K562 (cell line): ENCODE results near the gene ANAPC5. TPM values are rescaled to one million over a fixed set of nuclear protein-coding genes. Genes with fewer than 3 reads are reported as not detected.

Experiments
- ARNT ChIP-seq, 2 experiments: fragments of 450-650 bp; IDR thresholded peaks; 2 replicates each; pipeline ENCODE4 v1.6.1; 2016; ENCODE audit warnings: mild to moderate bottlenecking in 1 of 2
- CC2D1A ChIP-seq: fragments of 450-650 bp; IDR thresholded peaks from 2 replicates; pipeline ENCODE4 v1.6.1; 2017; ENCODE audit warnings: mild to moderate bottlenecking
- EHMT2 ChIP-seq: fragments of 450-650 bp; IDR thresholded peaks from 2 replicates; pipeline ENCODE4 v1.6.1; 2018; ENCODE audit warnings: antibody characterized with exemption
- ETV5 ChIP-seq: sonication (generic); formaldehyde crosslinking; IDR thresholded peaks from 2 replicates; pipeline ENCODE4 v1.4.0; 2020; ENCODE audit warnings: low read depth, mild to moderate bottlenecking, missing genetic modification reagents
- HNRNPL ChIP-seq: fragments of 200-400 bp; formaldehyde crosslinking; IDR thresholded peaks from 2 replicates; pipeline ENCODE4 v1.6.1; 2017; ENCODE audit warnings: low read depth, mild to moderate bottlenecking, low read length
- KHSRP ChIP-seq: fragments of 450-650 bp; IDR thresholded peaks from 2 replicates; pipeline ENCODE4 v1.6.1; 2017
- MCM5 ChIP-seq: fragments of 450-650 bp; IDR thresholded peaks from 2 replicates; pipeline ENCODE4 v1.6.1; 2016; ENCODE audit warnings: low read depth
- MXI1 ChIP-seq: IDR thresholded peaks from 2 replicates; pipeline ENCODE4 v1.6.1; 2011; ENCODE audit warnings: low read depth, mild to moderate bottlenecking, improper control_type of control experiment, low read length
- PHF8 ChIP-seq: fragments of 200-600 bp; sonication (generic); IDR thresholded peaks from 2 replicates; pipeline ENCODE4 v1.6.1; 2012; ENCODE audit warnings: mixed run types, mild to moderate bottlenecking, inconsistent platforms, low read length, moderate library complexity, borderline replicate concordance
- POLR3A ChIP-seq: IDR thresholded peaks from 2 replicates; pipeline ENCODE4 v1.6.1; 2011; ENCODE audit warnings: borderline replicate concordance, mild to moderate bottlenecking, moderate library complexity; ENCODE audit not compliant: insufficient read length, insufficient read depth; ENCODE audit errors: extremely low read depth
- POLR3G ChIP-seq: IDR thresholded peaks from 2 replicates; pipeline ENCODE4 v1.6.1; 2011; ENCODE audit not compliant: insufficient read length, insufficient replicate concordance; ENCODE audit errors: extremely low read depth
- PRMT5 ChIP-seq: sonication (generic); formaldehyde crosslinking; IDR thresholded peaks from 2 replicates; pipeline ENCODE4 v1.5.0; 2020; ENCODE audit warnings: missing genetic modification reagents
- RFX5 ChIP-seq: IDR thresholded peaks from 2 replicates; pipeline ENCODE4 v1.6.1; 2011; ENCODE audit warnings: low read depth, mild to moderate bottlenecking, improper control_type of control experiment, low read length
- SMARCA4 ChIP-seq: fragments of 450-650 bp; IDR thresholded peaks from 2 replicates; pipeline ENCODE4 v1.6.1; 2016
- SMARCB1 ChIP-seq: IDR thresholded peaks from 2 replicates; pipeline ENCODE4 v1.6.1; 2011; ENCODE audit warnings: improper control_type of control experiment, low read depth; ENCODE audit not compliant: insufficient read length
- SREBF1 ChIP-seq: fragments of 150-350 bp; IDR thresholded peaks from 2 replicates; pipeline ENCODE4 v1.6.1; 2014; ENCODE audit warnings: antibody characterized with exemption, low read depth, low read length, borderline replicate concordance
- TOE1 ChIP-seq, 2 experiments: fragments of 450-650 bp in 1 of 2; sonication (generic) in 1 of 2; formaldehyde crosslinking in 1 of 2; IDR thresholded peaks; 2 replicates each; pipeline versions ENCODE4 v1.7.1 to v1.8.0; 2016 to 2022; ENCODE audit warnings: borderline replicate concordance in 2 of 2, mild to moderate bottlenecking in 2 of 2, antibody characterized with exemption in 1 of 2, inconsistent platforms in 1 of 2, low read depth in 1 of 2, missing genetic modification reagents in 1 of 2, moderate library complexity in 1 of 2
- TRIM24 ChIP-seq, 2 experiments: fragments of 450-650 bp; IDR thresholded peaks; 2 replicates each; pipeline ENCODE4 v1.6.1; 2016
- U2AF1 ChIP-seq: fragments of 200-400 bp; formaldehyde crosslinking; optimal IDR thresholded peaks from 2 replicates; pipeline ENCODE3; 2017; ENCODE audit warnings: mild to moderate bottlenecking, low read depth, low read length, moderate library complexity
- XRCC3 ChIP-seq: fragments of 450-650 bp; IDR thresholded peaks from 2 replicates; pipeline ENCODE4 v1.6.1; 2017; ENCODE audit warnings: mild to moderate bottlenecking, moderate library complexity
- ZC3H4 ChIP-seq: sonication (generic); formaldehyde crosslinking; IDR thresholded peaks from 2 replicates; pipeline ENCODE4 v1.9.0; 2021; ENCODE audit warnings: missing genetic modification reagents, borderline replicate concordance
- ZNF184 ChIP-seq: sonication (generic); formaldehyde crosslinking; IDR thresholded peaks from 2 replicates; pipeline ENCODE4 v1.5.0; 2020; ENCODE audit warnings: missing genetic modification reagents
- ZNF239 ChIP-seq: fragments of 250-450 bp; sonication (Bioruptor Pico); IDR thresholded peaks from 2 replicates; pipeline ENCODE4 v1.4.0; 2020; ENCODE audit warnings: mild to moderate bottlenecking
- ZNF707 ChIP-seq: fragments of 250-450 bp; sonication (Bioruptor Pico); conservative IDR thresholded peaks from 2 replicates; pipeline ENCODE4 v1.8.0; 2022; ENCODE audit warnings: inconsistent platforms, mild to moderate bottlenecking, moderate library complexity
- polyA plus RNA-seq, 8 experiments: library from polyadenylated mRNA; depleted of rRNA in 4 of 8; stranded (reverse) in 5 of 8; unstranded in 3 of 8; fragments of >200 nt; fragmentation: Nextera tagmentation in 2 of 8; fragmentation: Illumina TruSeq in 1 of 8; extraction: Ambion mirVana in 2 of 8; extraction: Trizol in 1 of 8; gene quantifications; 2 replicates each; pipeline versions ENCODE4 v1.2.1 to v1.2.3, GENCODE V29; 2011 to 2014; ENCODE audit warnings: inconsistent platforms in 1 of 8, missing spikeins in 1 of 8
- total RNA-seq, 7 experiments: library from RNA; depleted of rRNA in 6 of 7; stranded (reverse); fragments of >200 nt in 6 of 7; fragmentation: Illumina TruSeq in 2 of 7; extraction: Trizol in 2 of 7; gene quantifications; 2 replicates each; pipeline versions ENCODE4 v1.2.1 to v1.2.3, GENCODE V29; 2011 to 2021; ENCODE audit warnings: low replicate concordance in 1 of 7
- TF ChIP-seq, protein P1 (sequence below): fragments of 450-650 bp; IDR thresholded peaks from 2 replicates; pipeline ENCODE4 v1.6.1; 2016; ENCODE audit warnings: mild to moderate bottlenecking
- TF ChIP-seq, protein P2 (sequence below): sonication (generic); formaldehyde crosslinking; IDR thresholded peaks from 2 replicates; pipeline ENCODE4 v1.8.1; 2022; ENCODE audit warnings: missing genetic modification reagents
- TF ChIP-seq, protein P3 (sequence below), 3 experiments: IDR thresholded peaks in 2 of 3; conservative IDR thresholded peaks in 1 of 3; 2 replicates each; pipeline ENCODE4 v1.5.1; 2011 to 2012; ENCODE audit warnings: low read length in 3 of 3, mild to moderate bottlenecking in 3 of 3, control low read depth in 2 of 3, improper control_type of control experiment in 1 of 3, inconsistent platforms in 1 of 3, low read depth in 1 of 3, mixed read lengths in 1 of 3, moderate library complexity in 1 of 3; ENCODE audit not compliant: insufficient read depth in 2 of 3

Gene ANAPC5
- total and polyA plus RNA-seq, 9 of the 15 experiments (the other 6 are each of a cell fraction or from before 2014, with no cell fraction given): 136 to 315 (median 197) TPM

DNA sequence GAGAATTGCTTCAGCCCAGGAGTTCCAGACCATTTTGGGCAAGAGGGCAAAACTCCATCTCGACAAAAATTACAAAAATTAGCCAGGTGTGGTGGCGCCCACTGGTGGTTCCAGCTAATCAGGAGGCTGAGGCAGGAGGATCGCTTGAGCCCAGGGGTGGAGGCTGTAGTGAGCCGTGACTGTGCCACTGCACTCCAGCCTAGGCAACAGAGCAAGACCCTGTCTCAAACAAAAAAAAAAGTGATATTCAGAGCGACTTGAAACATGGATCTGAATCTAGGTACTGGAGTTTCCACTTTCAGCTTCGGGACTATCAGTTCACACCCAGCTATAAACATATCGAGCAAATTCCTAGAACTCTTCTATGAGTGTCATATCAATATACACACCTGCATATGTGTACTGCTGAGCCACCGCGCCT, 31.4 kb upstream of the ANAPC5 start (continued):
- TF ChIP-seq RFX5: no peak
- peak; percentile 68 for TF ChIP-seq CC2D1A
- no peak for TF ChIP-seq ZNF707 (CRISPR knock-in tag)
- no peak for TF ChIP-seq U2AF1
- TF ChIP-seq ZNF239 (CRISPR knock-in tag): no peak
- TF ChIP-seq, protein P1, sequence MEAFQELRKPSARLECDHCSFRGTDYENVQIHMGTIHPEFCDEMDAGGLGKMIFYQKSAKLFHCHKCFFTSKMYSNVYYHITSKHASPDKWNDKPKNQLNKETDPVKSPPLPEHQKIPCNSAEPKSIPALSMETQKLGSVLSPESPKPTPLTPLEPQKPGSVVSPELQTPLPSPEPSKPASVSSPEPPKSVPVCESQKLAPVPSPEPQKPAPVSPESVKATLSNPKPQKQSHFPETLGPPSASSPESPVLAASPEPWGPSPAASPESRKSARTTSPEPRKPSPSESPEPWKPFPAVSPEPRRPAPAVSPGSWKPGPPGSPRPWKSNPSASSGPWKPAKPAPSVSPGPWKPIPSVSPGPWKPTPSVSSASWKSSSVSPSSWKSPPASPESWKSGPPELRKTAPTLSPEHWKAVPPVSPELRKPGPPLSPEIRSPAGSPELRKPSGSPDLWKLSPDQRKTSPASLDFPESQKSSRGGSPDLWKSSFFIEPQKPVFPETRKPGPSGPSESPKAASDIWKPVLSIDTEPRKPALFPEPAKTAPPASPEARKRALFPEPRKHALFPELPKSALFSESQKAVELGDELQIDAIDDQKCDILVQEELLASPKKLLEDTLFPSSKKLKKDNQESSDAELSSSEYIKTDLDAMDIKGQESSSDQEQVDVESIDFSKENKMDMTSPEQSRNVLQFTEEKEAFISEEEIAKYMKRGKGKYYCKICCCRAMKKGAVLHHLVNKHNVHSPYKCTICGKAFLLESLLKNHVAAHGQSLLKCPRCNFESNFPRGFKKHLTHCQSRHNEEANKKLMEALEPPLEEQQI: peak; percentile 92
- peak; percentile 17; the same call in 1 of the 2 replicates for TF ChIP-seq SMARCA4
- TF ChIP-seq ETV5 (CRISPR knock-in tag): no peak
- TF ChIP-seq KHSRP: no peak
- no peak for TF ChIP-seq SMARCB1
- TF ChIP-seq PRMT5: no peak
- TF ChIP-seq TRIM24 (IDR thresholded peaks at IDR 0.05): 0 out of 4 replicates have a peak, but pooled peaks of 1 of the 2 experiments have one; percentile 16
- no peak for TF ChIP-seq POLR3A
- TF ChIP-seq, protein P2, sequence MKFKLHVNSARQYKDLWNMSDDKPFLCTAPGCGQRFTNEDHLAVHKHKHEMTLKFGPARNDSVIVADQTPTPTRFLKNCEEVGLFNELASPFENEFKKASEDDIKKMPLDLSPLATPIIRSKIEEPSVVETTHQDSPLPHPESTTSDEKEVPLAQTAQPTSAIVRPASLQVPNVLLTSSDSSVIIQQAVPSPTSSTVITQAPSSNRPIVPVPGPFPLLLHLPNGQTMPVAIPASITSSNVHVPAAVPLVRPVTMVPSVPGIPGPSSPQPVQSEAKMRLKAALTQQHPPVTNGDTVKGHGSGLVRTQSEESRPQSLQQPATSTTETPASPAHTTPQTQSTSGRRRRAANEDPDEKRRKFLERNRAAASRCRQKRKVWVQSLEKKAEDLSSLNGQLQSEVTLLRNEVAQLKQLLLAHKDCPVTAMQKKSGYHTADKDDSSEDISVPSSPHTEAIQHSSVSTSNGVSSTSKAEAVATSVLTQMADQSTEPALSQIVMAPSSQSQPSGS (CRISPR knock-in tag): no peak
- no peak for TF ChIP-seq POLR3G
- TF ChIP-seq XRCC3: no peak
- TF ChIP-seq TOE1 (IDR thresholded peaks at IDR 0.05; ENCODE audit: borderline replicate concordance): no peak
- no peak for TF ChIP-seq TOE1 (CRISPR knock-in tag; IDR thresholded peaks at IDR 0.05; ENCODE audit: borderline replicate concordance, low read depth)
- TF ChIP-seq HNRNPL: no peak
- TF ChIP-seq, protein P3, sequence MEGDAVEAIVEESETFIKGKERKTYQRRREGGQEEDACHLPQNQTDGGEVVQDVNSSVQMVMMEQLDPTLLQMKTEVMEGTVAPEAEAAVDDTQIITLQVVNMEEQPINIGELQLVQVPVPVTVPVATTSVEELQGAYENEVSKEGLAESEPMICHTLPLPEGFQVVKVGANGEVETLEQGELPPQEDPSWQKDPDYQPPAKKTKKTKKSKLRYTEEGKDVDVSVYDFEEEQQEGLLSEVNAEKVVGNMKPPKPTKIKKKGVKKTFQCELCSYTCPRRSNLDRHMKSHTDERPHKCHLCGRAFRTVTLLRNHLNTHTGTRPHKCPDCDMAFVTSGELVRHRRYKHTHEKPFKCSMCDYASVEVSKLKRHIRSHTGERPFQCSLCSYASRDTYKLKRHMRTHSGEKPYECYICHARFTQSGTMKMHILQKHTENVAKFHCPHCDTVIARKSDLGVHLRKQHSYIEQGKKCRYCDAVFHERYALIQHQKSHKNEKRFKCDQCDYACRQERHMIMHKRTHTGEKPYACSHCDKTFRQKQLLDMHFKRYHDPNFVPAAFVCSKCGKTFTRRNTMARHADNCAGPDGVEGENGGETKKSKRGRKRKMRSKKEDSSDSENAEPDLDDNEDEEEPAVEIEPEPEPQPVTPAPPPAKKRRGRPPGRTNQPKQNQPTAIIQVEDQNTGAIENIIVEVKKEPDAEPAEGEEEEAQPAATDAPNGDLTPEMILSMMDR (IDR thresholded peaks at IDR 0.05 in 2 of 3, conservative IDR thresholded peaks at IDR 0.05 in 1 of 3; ENCODE audit: insufficient read depth in 2 of 3, low read depth in 1 of 3, low read length in 3 of 3): peak; percentile 38 to 63 (median 42)
- TF ChIP-seq EHMT2: no peak
- no peak for TF ChIP-seq MXI1
- TF ChIP-seq ZC3H4: no peak
- TF ChIP-seq ARNT (IDR thresholded peaks at IDR 0.05): no peak
- no peak for TF ChIP-seq SREBF1
- no peak for TF ChIP-seq PHF8
- no peak for TF ChIP-seq ZNF184 (CRISPR knock-in tag)
- no peak for TF ChIP-seq MCM5
